GM12878 (cell line): ENCODE data around the gene GREB1.

Experiments
- CREB1 ChIP-seq: IDR thresholded peaks from 2 replicates; pipeline ENCODE4 v1.6.1; 2012; ENCODE audit warnings: low read depth, mild to moderate bottlenecking, inconsistent platforms
- EP300 ChIP-seq, 2 experiments: fragments of 150-350 bp in 1 of 2; IDR thresholded peaks; 2 replicates each; pipeline ENCODE4 v1.6.1; 2011 to 2012; ENCODE audit warnings: low read depth in 2 of 2, low read length in 2 of 2, borderline replicate concordance in 1 of 2, improper control_type of control experiment in 1 of 2, inconsistent platforms in 1 of 2; ENCODE audit not compliant: control insufficient read depth in 1 of 2
- POLR2A ChIP-seq: IDR thresholded peaks from 2 replicates; pipeline ENCODE4 v1.6.1; 2011; ENCODE audit warnings: low read depth, mild to moderate bottlenecking, low read length
- POLR2AphosphoS2 ChIP-seq: IDR thresholded peaks from 2 replicates; pipeline ENCODE4 v1.6.1; 2011; ENCODE audit warnings: low read depth, mild to moderate bottlenecking, low read length, improper control_type of control experiment, moderate library complexity
- TCF7 ChIP-seq: IDR thresholded peaks from 2 replicates; pipeline ENCODE4 v1.6.1; 2014; ENCODE audit warnings: antibody characterized with exemption, borderline replicate concordance
- YBX1 ChIP-seq: fragments of 450-650 bp; IDR thresholded peaks from 2 replicates; pipeline ENCODE4 v1.6.1; 2016; ENCODE audit warnings: antibody characterized with exemption
- ZNF217 ChIP-seq: fragments of 450-650 bp; IDR thresholded peaks from 2 replicates; pipeline ENCODE4 v1.6.1; 2017; ENCODE audit warnings: antibody characterized with exemption, mild to moderate bottlenecking
- ZNF24 ChIP-seq: fragments of 450-650 bp; IDR thresholded peaks from 2 replicates; pipeline ENCODE4 v1.6.1; 2017; ENCODE audit warnings: antibody characterized with exemption, mild to moderate bottlenecking
- TF ChIP-seq, protein P1 (sequence below): IDR thresholded peaks from 2 replicates; pipeline ENCODE4 v1.6.1; 2011; ENCODE audit warnings: borderline replicate concordance, low read depth, mild to moderate bottlenecking, moderate library complexity, mixed read lengths, low read length; ENCODE audit not compliant: insufficient read depth; ENCODE audit errors: extremely low read length

DNA sequence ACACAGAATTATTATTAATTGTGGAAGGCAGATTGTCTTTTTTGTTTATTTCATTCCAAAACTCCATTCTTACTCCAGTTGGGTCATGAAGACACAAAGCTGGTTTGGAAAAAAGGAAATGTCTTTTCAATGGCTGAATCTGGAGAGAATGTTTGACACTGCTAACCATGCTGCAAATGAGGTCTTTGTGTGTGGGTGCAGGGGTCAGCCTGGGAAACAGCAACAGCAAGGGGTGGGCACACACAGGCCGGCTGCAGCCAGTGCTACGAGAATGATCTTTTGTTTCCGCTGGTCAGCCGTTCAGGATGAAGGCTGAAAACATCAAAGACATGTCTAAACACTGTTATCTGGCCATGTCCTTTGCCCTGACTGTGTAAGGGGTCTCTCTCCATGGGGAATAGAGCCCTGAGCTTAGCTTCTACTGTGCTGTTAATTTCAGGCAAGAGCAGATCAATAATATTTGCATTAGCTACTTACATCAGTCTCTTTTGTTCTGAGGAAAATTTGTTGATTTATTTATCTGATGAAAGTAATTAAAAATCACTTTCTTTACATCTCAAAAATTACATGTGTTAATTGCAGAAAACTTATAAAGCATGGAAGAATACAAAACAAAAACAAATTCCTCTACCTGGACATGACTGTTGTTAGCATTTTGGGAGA lies 34.6 kb upstream of the GREB1 start:
- TF ChIP-seq ZNF217 (no peak), ZNF24 (no peak), TCF7 (no peak), POLR2AphosphoS2 (no peak), CREB1 (no peak), POLR2A (no peak), EP300 (IDR thresholded peaks at IDR 0.05; ENCODE audit: borderline replicate concordance in 1 of 2, control insufficient read depth in 1 of 2, low read depth in 2 of 2, low read length in 2 of 2) (no peak), YBX1 (no peak)
- TF ChIP-seq, protein P1, sequence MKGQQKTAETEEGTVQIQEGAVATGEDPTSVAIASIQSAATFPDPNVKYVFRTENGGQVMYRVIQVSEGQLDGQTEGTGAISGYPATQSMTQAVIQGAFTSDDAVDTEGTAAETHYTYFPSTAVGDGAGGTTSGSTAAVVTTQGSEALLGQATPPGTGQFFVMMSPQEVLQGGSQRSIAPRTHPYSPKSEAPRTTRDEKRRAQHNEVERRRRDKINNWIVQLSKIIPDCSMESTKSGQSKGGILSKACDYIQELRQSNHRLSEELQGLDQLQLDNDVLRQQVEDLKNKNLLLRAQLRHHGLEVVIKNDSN = no peak
